Measurements from ENCODE around the gene RAD51. TPM values are rescaled to one million over a fixed set of nuclear protein-coding genes. Genes with fewer than 3 reads are reported as not detected.

Gene RAD51
- total RNA-seq, 4 donors from 2014 or later = 0.50 to 0.92 (median 0.71) TPM; not detected in 1

DNA sequence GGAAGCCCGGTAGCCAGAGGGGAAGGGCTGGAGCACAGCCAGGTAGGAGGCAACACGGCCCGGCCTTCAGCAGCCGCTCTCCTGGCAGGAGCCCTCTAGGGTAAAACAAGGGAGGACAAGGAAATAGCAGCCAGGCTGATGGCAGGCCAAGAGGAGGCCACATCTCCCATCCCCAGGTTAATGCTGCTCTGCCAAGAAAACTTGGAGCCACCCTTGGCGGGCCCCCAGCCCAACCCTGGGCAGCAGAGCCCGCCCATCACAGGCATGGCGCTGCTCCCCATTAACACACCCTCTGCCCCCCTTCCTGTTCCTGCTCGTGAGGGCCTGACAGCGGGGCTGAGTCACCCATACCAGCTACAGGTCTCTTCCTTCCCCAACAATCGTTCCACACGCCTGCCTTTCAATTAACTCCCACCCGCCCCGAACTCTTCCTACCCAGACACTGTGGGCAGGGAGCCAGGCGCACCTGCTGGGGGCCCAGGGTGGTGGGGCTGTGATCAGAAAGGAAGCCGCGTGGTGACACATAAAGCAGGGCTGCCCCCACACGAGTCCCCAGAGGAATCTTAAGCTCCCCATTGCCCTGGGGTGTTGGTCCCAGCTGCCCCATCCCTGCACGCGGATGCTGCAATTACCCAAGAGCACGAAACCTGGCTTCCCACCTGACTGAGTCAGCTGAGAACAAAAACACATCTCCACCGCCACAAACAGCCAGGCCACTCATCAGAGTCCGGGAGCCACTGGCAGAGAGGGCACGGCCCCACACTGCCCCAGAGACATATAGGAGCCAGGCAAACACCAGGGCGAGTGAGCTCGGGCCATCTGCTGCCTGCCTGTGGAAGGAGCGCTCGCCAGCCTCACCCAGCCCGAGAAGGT, 74.5 kb downstream of the RAD51 start, which contains the start of gene C15orf62:
Gene C15orf62, plus strand, starts transcription at position 707 of the 873 bp plus-strand sequence. CDS start 516 bp downstream, outside the sequence.
- WGBS = 65% methylated on average over 17 of the region's 28 CpGs
- Histone ChIP-seq H3K4me1 (peaks cover 4 to 43% (median 39%) of the 10 kb centered on the region in 4 donors), H3K36me3 (peaks cover 31 to 73% (median 69%) of the 10 kb centered on the region in 4 donors), H3K9me3 (no peaks in the 10 kb centered on the region), H3K4me3 (no peak within 1 kb of the TSS), H3K27me3 (no peaks in the 10 kb centered on the region), H3K27ac (replicated peaks in 1 of 4) (peak within 1 kb of the TSS in 3 of 4 donors; percentile 38 to 63 (median 42))
- TF ChIP-seq POLR2AphosphoS5 (IDR thresholded peaks at IDR 0.05) (no peak), POLR2A (IDR thresholded peaks at IDR 0.05; ENCODE audit: low read depth) (no peak), CTCF (IDR thresholded peaks at IDR 0.05) (no peak), EP300 (IDR thresholded peaks at IDR 0.05) (no peak)
- DNase-seq (ENCODE audit: extremely low spot score) = no peak
- intact Hi-C loops (cut with DNase I) = no loop called here

DNA sequence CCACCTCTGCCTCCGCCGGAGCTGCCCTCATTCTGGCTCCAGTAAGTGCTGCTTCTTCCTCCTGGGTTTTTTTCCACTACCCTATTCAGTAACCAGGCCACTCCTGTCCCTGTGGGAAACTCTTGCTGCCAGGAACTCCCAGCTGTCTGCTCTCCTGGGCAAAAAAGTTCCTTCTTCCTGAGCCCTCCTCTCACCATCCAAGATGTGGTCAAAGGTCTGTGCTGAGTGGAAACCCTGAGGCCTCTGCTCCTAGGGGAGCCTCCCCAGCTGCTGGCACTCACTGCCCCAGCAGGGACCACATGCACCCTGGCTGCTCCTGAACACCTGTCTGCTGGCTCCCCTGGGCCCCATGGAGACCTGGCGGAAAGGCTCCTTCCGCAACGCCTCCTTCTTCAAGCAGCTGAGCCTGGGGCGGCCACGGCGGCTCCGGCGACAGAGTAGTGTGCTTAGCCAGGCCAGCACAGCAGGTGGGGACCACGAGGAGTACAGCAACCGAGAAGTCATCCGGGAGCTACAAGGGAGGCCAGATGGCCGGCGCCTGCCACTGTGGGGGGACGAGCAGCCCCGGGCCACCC, 75.3 kb downstream of the RAD51 start:
- no peak for DNase-seq (ENCODE audit: extremely low spot score)
- Histone ChIP-seq H3K27me3 (no peaks in the 10 kb centered on the region), H3K4me3 (no peak overlapping the region), H3K4me1 (peaks cover 0 to 36% (median 31%) of the 10 kb centered on the region in 4 donors), H3K9me3 (no peaks in the 10 kb centered on the region), H3K27ac (replicated peaks in 1 of 4) (peak overlapping the region in 2 of 4 donors; percentile 42 to 63), H3K36me3 (peaks cover 39 to 80% (median 76%) of the 10 kb centered on the region in 4 donors)
- intact Hi-C loops (cut with DNase I) = no loop called here
- WGBS = 93% methylated on average over 6 of the region's 17 CpGs
- no peak for TF ChIP-seq EP300 (IDR thresholded peaks at IDR 0.05)
- TF ChIP-seq CTCF (IDR thresholded peaks at IDR 0.05) = no peak
- no peak for TF ChIP-seq POLR2AphosphoS5 (IDR thresholded peaks at IDR 0.05)
- no peak for TF ChIP-seq POLR2A (IDR thresholded peaks at IDR 0.05; ENCODE audit: low read depth)

DNA sequence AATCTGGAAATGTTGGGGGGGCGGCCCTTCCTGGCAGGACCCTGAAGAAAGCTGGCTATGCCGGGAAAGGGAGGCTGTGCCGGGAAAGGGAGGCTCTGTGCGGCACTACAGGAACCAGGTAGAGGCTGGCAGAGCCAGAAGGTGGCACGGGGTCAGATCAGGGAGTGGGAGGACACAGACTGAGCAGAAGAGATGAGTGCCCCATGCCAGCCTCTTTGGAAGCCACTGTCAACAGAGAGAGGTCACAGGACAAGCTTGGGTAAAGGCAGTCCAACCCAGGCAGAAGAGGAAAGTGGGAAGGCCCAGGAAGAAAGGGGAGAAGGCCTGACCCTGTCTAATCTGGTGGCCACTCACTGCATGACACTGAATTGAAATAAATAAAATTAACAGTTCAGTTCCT, 76.3 kb downstream of the RAD51 start:
- TF ChIP-seq CTCF (IDR thresholded peaks at IDR 0.05) (no peak), POLR2A (IDR thresholded peaks at IDR 0.05; ENCODE audit: low read depth) (no peak), EP300 (IDR thresholded peaks at IDR 0.05) (no peak), POLR2AphosphoS5 (IDR thresholded peaks at IDR 0.05) (no peak)
- Histone ChIP-seq H3K27me3 (no peaks in the 10 kb centered on the region), H3K4me3 (no peak overlapping the region), H3K27ac (replicated peaks in 1 of 4) (no peak overlapping the region), H3K36me3 (peaks cover 49 to 90% (median 86%) of the 10 kb centered on the region in 4 donors), H3K4me1 (peaks cover 0 to 27% (median 23%) of the 10 kb centered on the region in 4 donors), H3K9me3 (no peaks in the 10 kb centered on the region)
- WGBS = 93% methylated on average over 5 of the region's 5 CpGs
- no peak for DNase-seq (ENCODE audit: extremely low spot score)
- intact Hi-C loops (cut with DNase I) = no loop called here

DNA sequence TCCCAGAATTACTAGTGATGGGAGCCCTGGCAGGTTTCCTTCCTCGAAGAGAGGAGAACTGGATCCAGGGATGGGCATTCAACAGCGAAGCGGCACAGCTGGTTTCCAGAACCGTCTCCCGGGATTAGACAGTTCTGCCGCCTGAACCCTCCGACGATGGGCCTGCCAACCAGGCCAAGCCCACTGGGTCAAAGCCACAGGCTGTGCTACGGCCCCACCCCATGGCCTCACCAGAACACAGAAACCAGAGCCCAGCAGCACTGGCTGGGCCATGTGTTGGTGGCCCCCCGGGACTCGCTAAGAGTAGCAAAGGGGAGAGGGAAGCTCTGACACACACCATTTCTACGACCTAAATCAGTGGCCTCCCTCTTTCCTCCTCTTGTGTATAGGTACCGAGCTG, 77.0 kb downstream of the RAD51 start:
- Histone ChIP-seq H3K9me3 (no peaks in the 10 kb centered on the region), H3K36me3 (peaks cover 56 to 97% (median 92%) of the 10 kb centered on the region in 4 donors)
- no peak for DNase-seq (ENCODE audit: extremely low spot score)

More for the DNA sequence above, 77.0 kb downstream of the RAD51 start:
- no peaks in the 10 kb centered on the region for H3K27me3 ChIP-seq
- no peak for TF ChIP-seq EP300 (IDR thresholded peaks at IDR 0.05)
- no peak for TF ChIP-seq POLR2A (IDR thresholded peaks at IDR 0.05; ENCODE audit: low read depth)
- no peak for TF ChIP-seq POLR2AphosphoS5 (IDR thresholded peaks at IDR 0.05)
- TF ChIP-seq CTCF (IDR thresholded peaks at IDR 0.05) = no peak
- peaks cover 0 to 27% (median 23%) of the 10 kb centered on the region in 4 donors for H3K4me1 ChIP-seq
- no peak overlapping the region for H3K4me3 ChIP-seq
- intact Hi-C loops (cut with DNase I) = no loop called here
- H3K27ac ChIP-seq (replicated peaks in 1 of 4) = no peak overlapping the region
- WGBS = 80% methylated on average over 12 of the region's 13 CpGs

Measured in esophagus muscularis mucosa (tissue), 4 donors.